ENCODE measurements around the gene SDF4. TPM values are rescaled to one million over a fixed set of nuclear protein-coding genes. Genes with fewer than 3 reads are reported as not detected.

The SDF4 gene
- total RNA-seq (2014; rRNA removed; shearing (Covaris generic)): 74.4 and 80.5 TPM in 2 replicates

- peak; percentile 94 for DNase-seq (ENCODE audit: low read depth)
Observed at GRCh38 chr1:1231400-1232207, at the start of gene SDF4. TSS of gene SDF4 (minus strand) at chr1:1232001. CDS start at chr1:1228772, 3,229 bp downstream.

GRCh38 chr1:1280782-1281481 lies 49.1 kb upstream of the SDF4 start:
- no peak for DNase-seq (ENCODE audit: low read depth)

GRCh38 chr1:1279028-1279427 lies 47.2 kb upstream of the SDF4 start:
- no peak for DNase-seq (ENCODE audit: low read depth)

- no peak for DNase-seq (ENCODE audit: low read depth)
Observed at GRCh38 chr1:1278620-1279019, 46.8 kb upstream of the SDF4 start.

GRCh38 chr1:1275836-1276235 lies 44.0 kb upstream of the SDF4 start:
- no peak for DNase-seq (ENCODE audit: low read depth)

- no peak for DNase-seq (ENCODE audit: low read depth)
Observed at GRCh38 chr1:1274931-1275431, 43.2 kb upstream of the SDF4 start.

- no peak for DNase-seq (ENCODE audit: low read depth)
Observed at GRCh38 chr1:1274299-1274930, 42.6 kb upstream of the SDF4 start.

GRCh38 chr1:1273512-1274298 lies 41.9 kb upstream of the SDF4 start, which contains the start of gene UBE2J2:
TSS of gene UBE2J2 (minus strand) at chr1:1273854. CDS start at chr1:1267992, 5,862 bp downstream.
- DNase-seq (ENCODE audit: low read depth): peak; percentile 89

- no peak for DNase-seq (ENCODE audit: low read depth)
Observed at GRCh38 chr1:1273209-1273511, 41.4 kb upstream of the SDF4 start.

GRCh38 chr1:1272341-1273208 lies 40.8 kb upstream of the SDF4 start:
- DNase-seq (ENCODE audit: low read depth): peak; percentile 27

GRCh38 chr1:1270813-1271212 lies 39.0 kb upstream of the SDF4 start:
- DNase-seq (ENCODE audit: low read depth): no peak

GRCh38 chr1:1268284-1268682 lies 36.5 kb upstream of the SDF4 start:
- no peak for DNase-seq (ENCODE audit: low read depth)

GRCh38 chr1:1267488-1268283 lies 35.9 kb upstream of the SDF4 start:
- DNase-seq (ENCODE audit: low read depth): no peak

GRCh38 chr1:1264868-1265272 lies 33.1 kb upstream of the SDF4 start:
- peak; percentile 98 for DNase-seq (ENCODE audit: low read depth)

GRCh38 chr1:1264026-1264425 lies 32.2 kb upstream of the SDF4 start:
- no peak for DNase-seq (ENCODE audit: low read depth)

- no peak for DNase-seq (ENCODE audit: low read depth)
Observed at GRCh38 chr1:1262758-1263157, 31.0 kb upstream of the SDF4 start.

GRCh38 chr1:1262071-1262470 lies 30.3 kb upstream of the SDF4 start:
- DNase-seq (ENCODE audit: low read depth): no peak

- DNase-seq (ENCODE audit: low read depth): no peak
Observed at GRCh38 chr1:1260843-1261560, 29.2 kb upstream of the SDF4 start.

GRCh38 chr1:1259951-1260600 lies 28.3 kb upstream of the SDF4 start:
- DNase-seq (ENCODE audit: low read depth): no peak
